Natural killer cell (primary cell): ENCODE results near the gene RERE. TPM values are rescaled to one million over a fixed set of nuclear protein-coding genes. Genes with fewer than 3 reads are reported as not detected.

Source experiments
- ATAC-seq, 3 donors: fragments of 150-1000 bp in 2 of 3; fragments of 200-7000 bp in 1 of 3; cut with Tn5 transposase; 1 replicate in 1 of 3; 2 replicates in 2 of 3; pipeline ENCODE4 v1.10.0; 2021; ENCODE audit warnings: mild to moderate bottlenecking in 2 of 3, moderate library complexity in 2 of 3
- DNase-seq, 2 donors: peaks; one replicate each; pipeline versions ENCODE4 v3.0.0 to v3.0.0-alpha.2; 2013 to 2021; ENCODE audit warnings: mixed read lengths in 1 of 2
- H3K27ac ChIP-seq: one replicate; pipeline ENCODE4 v1.5.1; 2013; ENCODE audit warnings: mild to moderate bottlenecking, low read length
- H3K27me3 ChIP-seq: one replicate; pipeline ENCODE4 v1.6.1; 2013; ENCODE audit warnings: low read length; ENCODE audit not compliant: control insufficient read depth, insufficient read depth
- H3K36me3 ChIP-seq: one replicate; pipeline ENCODE4 v1.6.1; 2013; ENCODE audit warnings: low read length; ENCODE audit not compliant: control insufficient read depth, insufficient read depth
- H3K4me1 ChIP-seq: one replicate; pipeline ENCODE4 v1.6.1; 2013; ENCODE audit warnings: low read length; ENCODE audit not compliant: control insufficient read depth, insufficient read depth
- H3K4me3 ChIP-seq: one replicate; pipeline ENCODE4 v1.5.1; 2013; ENCODE audit warnings: low read length
- H3K9me3 ChIP-seq: one replicate; pipeline ENCODE4 v1.6.1; 2013; ENCODE audit warnings: low read length; ENCODE audit not compliant: control insufficient read depth, insufficient read depth
- H3K27ac Mint-ChIP-seq, 2 donors: one replicate each; pipeline ENCODE4 v1.8.0; 2022; ENCODE audit warnings: mild to moderate bottlenecking in 2 of 2, mixed read lengths in 2 of 2, moderate library complexity in 1 of 2
- H3K27me3 Mint-ChIP-seq, 2 donors: one replicate each; pipeline ENCODE4 v1.8.0; 2022; ENCODE audit warnings: low read depth in 2 of 2, mixed read lengths in 2 of 2
- H3K36me3 Mint-ChIP-seq: one replicate; pipeline ENCODE4 v1.8.0; 2022; ENCODE audit warnings: mixed read lengths
- H3K4me1 Mint-ChIP-seq, 2 donors: one replicate each; pipeline ENCODE4 v1.8.0; 2022; ENCODE audit warnings: mixed read lengths in 2 of 2
- H3K4me3 Mint-ChIP-seq: one replicate; pipeline ENCODE4 v1.8.0; 2022; ENCODE audit warnings: mild to moderate bottlenecking, moderate library complexity, mixed read lengths
- H3K9me3 Mint-ChIP-seq, 2 donors: one replicate each; pipeline ENCODE4 v1.8.0; 2022; ENCODE audit warnings: mixed read lengths in 2 of 2
- CTCF ChIP-seq: fragments of 200-600 bp; IDR thresholded peaks from one replicate; pipeline ENCODE4 v1.8.0; 2022; ENCODE audit warnings: antibody characterized with exemption
- WGBS: methylation state at CpG from one replicate; pipeline ENCODE4 v1.1.7; 2013; ENCODE audit warnings: missing lambda C conversion rate; ENCODE audit not compliant: insufficient coverage; 5-methylcytosine and 5-hydroxymethylcytosine counted together
- intact Hi-C: fragments of 100-400 bp; cut with micrococcal nuclease; formaldehyde crosslinking; loops from one replicate; pipeline ENCODE4 v1.14.2; 2022
- total RNA-seq, 4 donors: library from RNA; stranded (reverse); fragments of 120-200 nt in 1 of 4; gene quantifications; one replicate each; pipeline versions ENCODE4 v1.2.3 to v1.2.4, GENCODE V29; 2013 to 2022

Gene RERE
- total RNA-seq, 3 donors from 2014 or later (not counting 1 experiment from before 2014, with no cell fraction given) = 67.7 to 76.0 (median 73.0) TPM

GRCh38 chr1:8510041-8510823, 307.2 kb downstream of the RERE start:
- no peak for TF ChIP-seq CTCF
- H3K36me3 ChIP-seq = no peaks in the 10 kb centered on the region
- H3K4me3 Mint-ChIP-seq = no peak overlapping the region
- H3K27ac ChIP-seq = peak overlapping the region; percentile 37
- ATAC-seq (peak in 1 of 3 donors; percentile 24), DNase-seq (peak in 1 of 2 donors; percentile 78)
- H3K36me3 Mint-ChIP-seq = peaks cover 7% of the 10 kb centered on the region
- no peaks in the 10 kb centered on the region for H3K27me3 Mint-ChIP-seq
- no peak overlapping the region for H3K4me3 ChIP-seq
- H3K9me3 ChIP-seq = no peaks in the 10 kb centered on the region
- H3K9me3 Mint-ChIP-seq = no peaks in the 10 kb centered on the region
- no peaks in the 10 kb centered on the region for H3K27me3 ChIP-seq
- peaks cover 5 to 14% of the 10 kb centered on the region in 2 donors for H3K4me1 Mint-ChIP-seq
- intact Hi-C loops = no loop called here
- WGBS = 39% methylated on average over 5 of the region's 9 CpGs
- peak overlapping the region in 1 of 2 donors; percentile 44 for H3K27ac Mint-ChIP-seq
- H3K4me1 ChIP-seq = no peaks in the 10 kb centered on the region

GRCh38 chr1:8509579-8509978, 307.9 kb downstream of the RERE start:
- Histone ChIP-seq H3K4me1 (no peaks in the 10 kb centered on the region), H3K27me3 (no peaks in the 10 kb centered on the region), H3K9me3 (no peaks in the 10 kb centered on the region), H3K4me3 (no peak overlapping the region), H3K36me3 (no peaks in the 10 kb centered on the region), H3K27ac (peak overlapping the region; percentile 37)
- Mint-ChIP-seq H3K4me1 (peaks cover 5 to 14% of the 10 kb centered on the region in 2 donors), H3K27me3 (no peaks in the 10 kb centered on the region), H3K9me3 (no peaks in the 10 kb centered on the region), H3K27ac (peak overlapping the region in 1 of 2 donors; percentile 44), H3K36me3 (peaks cover 7% of the 10 kb centered on the region), H3K4me3 (no peak overlapping the region)
- DNase-seq (no peak), ATAC-seq (no peak)
- WGBS = 96% methylated on average over 6 of the region's 7 CpGs
- intact Hi-C loops = no loop called here
- no peak for TF ChIP-seq CTCF

- H3K36me3 Mint-ChIP-seq = peaks cover 7% of the 10 kb centered on the region
- no peaks in the 10 kb centered on the region for H3K9me3 ChIP-seq
- H3K27me3 Mint-ChIP-seq = no peaks in the 10 kb centered on the region
- H3K4me3 Mint-ChIP-seq = no peak overlapping the region
- 95% methylated on average over 10 of the region's 11 CpGs for WGBS
- no peak overlapping the region for H3K27ac ChIP-seq
- H3K4me3 ChIP-seq = no peak overlapping the region
- TF ChIP-seq CTCF = no peak
- DNase-seq (no peak), ATAC-seq (no peak)
- intact Hi-C loops = no loop called here
- peak overlapping the region in 1 of 2 donors; percentile 9 for H3K27ac Mint-ChIP-seq
- no peaks in the 10 kb centered on the region for H3K36me3 ChIP-seq
- H3K9me3 Mint-ChIP-seq = no peaks in the 10 kb centered on the region
- no peaks in the 10 kb centered on the region for H3K27me3 ChIP-seq
- H3K4me1 ChIP-seq = no peaks in the 10 kb centered on the region
- peaks cover 0 to 14% of the 10 kb centered on the region in 2 donors for H3K4me1 Mint-ChIP-seq
Measured at GRCh38 chr1:8506995-8507615, 310.3 kb downstream of the RERE start.
